ENCODE results near the gene GRID1. TPM values are rescaled to one million over a fixed set of nuclear protein-coding genes. Genes with fewer than 3 reads are reported as not detected.

The GRID1 gene
- total and polyA plus RNA-seq, 9 of the 15 experiments (the other 6 are each of a cell fraction or from before 2014, with no cell fraction given) = 0.01 to 7.2 (median 1.2) TPM

- TF ChIP-seq CCNT2 (IDR thresholded peaks at IDR 0.05; ENCODE audit: borderline replicate concordance, extremely low read depth, insufficient read length, low read depth, low read length) (no peak), SPI1 (IDR thresholded peaks at IDR 0.05; ENCODE audit: borderline replicate concordance, low read depth, low read length) (no peak), SRSF3 (IDR thresholded peaks at IDR 0.05; ENCODE audit: insufficient read depth, low read length) (no peak), SMARCE1 (IDR thresholded peaks at IDR 0.05) (no peak)
These were observed 691.7 kb downstream of the GRID1 start (continued) for GRCh38 chr10:85674851-85675250.

GRCh38 chr10:85673270-85673669, 693.3 kb downstream of the GRID1 start:
- intact Hi-C loops (cut with micrococcal nuclease) (no loop called here), in situ Hi-C loops (cut with MboI) (no loop called here)
- Histone ChIP-seq H2AFZ (ENCODE audit: low read depth, low read length) (no peak overlapping the region), H3K9ac (ENCODE audit: insufficient read depth in 1 of 2, low read depth in 2 of 2, low read length in 2 of 2) (no peak overlapping the region), H3K4me3 (no peak overlapping the region), H3K27ac (ENCODE audit: extremely low read depth, low read depth, low read length) (no peak overlapping the region), H4K20me1 (replicated peaks; ENCODE audit: control insufficient read depth, insufficient read depth, low read length) (no peaks in the 10 kb centered on the region), H3K27me3 (ENCODE audit: control insufficient read depth in 2 of 2, insufficient read depth in 2 of 2, low read length in 2 of 2) (no peaks in the 10 kb centered on the region), H3K9me3 (replicated peaks; ENCODE audit: control insufficient read depth, insufficient read depth, low read depth, low read length) (no peaks in the 10 kb centered on the region), H3K79me2 (ENCODE audit: control insufficient read depth, insufficient read depth, low read length) (no peaks in the 10 kb centered on the region), H3K4me1 (replicated peaks in 1 of 2; ENCODE audit: control insufficient read depth in 2 of 2, insufficient read depth in 2 of 2, low read length in 2 of 2) (peaks cover 0 to 2% of the 10 kb centered on the region in 2 experiments; a peak in 1 of 5 replicates), H3K36me3 (ENCODE audit: control insufficient read depth, insufficient read depth, low read length) (no peaks in the 10 kb centered on the region), H3K4me2 (ENCODE audit: insufficient read depth, low read length) (no peak overlapping the region), H3K9me1 (ENCODE audit: control insufficient read depth, insufficient read depth, low read length) (no peaks in the 10 kb centered on the region)
- no peak for DNase-seq (ENCODE audit: extremely low read depth in 1 of 4, low spot score in 3 of 4)
- 5% methylated on average over 1 of the region's 1 CpG for WGBS (ENCODE audit: insufficient coverage, low coverage, missing lambda C conversion rate)
- CTCF ChIA-PET (ENCODE audit: low intra/inter-chr PET ratio) = no interaction called here
- TF ChIP-seq ARHGAP35 (IDR thresholded peaks at IDR 0.05; ENCODE audit: partially characterized antibody) = no peak
- no peak for TF ChIP-seq ID3 (CRISPR knock-in tag; IDR thresholded peaks at IDR 0.05)
- no peak for TF ChIP-seq ID3 (tag; IDR thresholded peaks at IDR 0.05)
- no peak for TF ChIP-seq POLR3G (IDR thresholded peaks at IDR 0.05; ENCODE audit: extremely low read depth, insufficient read length, insufficient replicate concordance)
- TF ChIP-seq ZKSCAN8 (CRISPR knock-in tag; IDR thresholded peaks at IDR 0.05) = no peak
- no peak for TF ChIP-seq POLR2B (IDR thresholded peaks at IDR 0.05; ENCODE audit: low read depth, partially characterized antibody)
- TF ChIP-seq E2F6 (IDR thresholded peaks at IDR 0.05; ENCODE audit: borderline replicate concordance in 1 of 2, extremely low read depth in 1 of 2, insufficient read depth in 1 of 2, insufficient read length in 1 of 2, low read depth in 1 of 2, low read length in 1 of 2, poor library complexity in 1 of 2, severe bottlenecking in 1 of 2) = no peak
- no peak for TF ChIP-seq CHCHD3 (CRISPR knock-in tag; IDR thresholded peaks at IDR 0.05)
- TF ChIP-seq TCF15 (CRISPR knock-in tag; IDR thresholded peaks at IDR 0.05) = no peak
- TF ChIP-seq CREB3L1 (IDR thresholded peaks at IDR 0.05; ENCODE audit: borderline replicate concordance, low read depth) = no peak
- TF ChIP-seq ZNF174 (CRISPR knock-in tag; IDR thresholded peaks at IDR 0.05) = no peak
- no peak for ATAC-seq
- POLR2A ChIA-PET = no interaction called here
- FAIRE-seq = no peak
- no TSS peak for BruUV-seq (replicated peaks)
